ENCODE data around the gene CDH13.

The CDH13 gene

GRCh38 chr16:82594114-82594513 lies 32.7 kb upstream of the CDH13 start:
- no peaks in the 10 kb centered on the region for H3K4me1 ChIP-seq
- H3K36me3 ChIP-seq: no peaks in the 10 kb centered on the region
- no peak overlapping the region for H3K4me3 ChIP-seq
- H3K27ac ChIP-seq: no peak overlapping the region
- no peak overlapping the region for H3K9ac ChIP-seq
- no peaks in the 10 kb centered on the region for H4K20me1 ChIP-seq
- no peak for TF ChIP-seq Cebpa-rat (IDR thresholded peaks at IDR 0.05)
- no peak overlapping the region for H3K4me2 ChIP-seq
- 0 out of 22 replicates have a peak, but pooled peaks cover 0 to 3% (median 0%) of the 10 kb centered on the region in 11 experiments for H3K9me3 ChIP-seq (replicated peaks in 1 of 11)
- H3K27me3 ChIP-seq: no peaks in the 10 kb centered on the region

- H3K27ac ChIP-seq: no peak overlapping the region
- no peak overlapping the region for H3K9ac ChIP-seq
- peaks cover 0 to 14% (median 0%) of the 10 kb centered on the region in 11 experiments; a peak in 4 of 22 replicates for H3K9me3 ChIP-seq (replicated peaks in 1 of 11)
- H3K4me1 ChIP-seq: no peaks in the 10 kb centered on the region
- H3K36me3 ChIP-seq: no peaks in the 10 kb centered on the region
- H3K4me3 ChIP-seq: no peak overlapping the region
- H3K4me2 ChIP-seq: no peak overlapping the region
- no peaks in the 10 kb centered on the region for H3K27me3 ChIP-seq
- no peak for TF ChIP-seq Cebpa-rat (IDR thresholded peaks at IDR 0.05)
- H4K20me1 ChIP-seq: no peaks in the 10 kb centered on the region
Observed at GRCh38 chr16:82598771-82599170, 28.0 kb upstream of the CDH13 start.

GRCh38 chr16:82601989-82602640 lies 24.7 kb upstream of the CDH13 start:
- Histone ChIP-seq H3K4me2 (no peak overlapping the region), H3K4me3 (no peak overlapping the region), H3K9me3 (replicated peaks in 1 of 11) (peaks cover 0 to 14% (median 0%) of the 10 kb centered on the region in 11 experiments; a peak in 4 of 22 replicates), H3K4me1 (no peaks in the 10 kb centered on the region), H4K20me1 (no peaks in the 10 kb centered on the region), H3K27ac (no peak overlapping the region), H3K36me3 (no peaks in the 10 kb centered on the region), H3K9ac (no peak overlapping the region), H3K27me3 (no peaks in the 10 kb centered on the region)
- TF ChIP-seq Cebpa-rat (IDR thresholded peaks at IDR 0.05): no peak

- peaks cover 0 to 14% (median 0%) of the 10 kb centered on the region in 11 experiments; a peak in 4 of 22 replicates for H3K9me3 ChIP-seq (replicated peaks in 1 of 11)
- H3K36me3 ChIP-seq: no peaks in the 10 kb centered on the region
- no peak overlapping the region for H3K27ac ChIP-seq
- H3K9ac ChIP-seq: no peak overlapping the region
- no peaks in the 10 kb centered on the region for H3K27me3 ChIP-seq
- no peak overlapping the region for H3K4me3 ChIP-seq
- no peaks in the 10 kb centered on the region for H3K4me1 ChIP-seq
- no peaks in the 10 kb centered on the region for H4K20me1 ChIP-seq
- TF ChIP-seq Cebpa-rat (IDR thresholded peaks at IDR 0.05): no peak
- no peak overlapping the region for H3K4me2 ChIP-seq
Observed at GRCh38 chr16:82603784-82604411, 22.9 kb upstream of the CDH13 start.

GRCh38 chr16:82605076-82605475 lies 21.7 kb upstream of the CDH13 start:
- Histone ChIP-seq H3K4me3 (no peak overlapping the region), H3K4me1 (no peaks in the 10 kb centered on the region), H3K36me3 (no peaks in the 10 kb centered on the region), H3K27ac (no peak overlapping the region), H3K9me3 (replicated peaks in 1 of 11) (peaks cover 0 to 12% (median 0%) of the 10 kb centered on the region in 11 experiments; a peak in 3 of 22 replicates), H3K27me3 (no peaks in the 10 kb centered on the region), H4K20me1 (no peaks in the 10 kb centered on the region), H3K4me2 (no peak overlapping the region), H3K9ac (no peak overlapping the region)
- no peak for TF ChIP-seq Cebpa-rat (IDR thresholded peaks at IDR 0.05)

- Histone ChIP-seq H3K4me1 (no peaks in the 10 kb centered on the region), H3K9me3 (replicated peaks in 1 of 11) (peaks cover 0 to 3% (median 0%) of the 10 kb centered on the region in 11 experiments; a peak in 1 of 22 replicates), H3K9ac (no peak overlapping the region), H3K27ac (no peak overlapping the region), H3K4me3 (no peak overlapping the region), H3K27me3 (no peaks in the 10 kb centered on the region), H3K4me2 (no peak overlapping the region), H3K36me3 (no peaks in the 10 kb centered on the region), H4K20me1 (no peaks in the 10 kb centered on the region)
- no peak for TF ChIP-seq Cebpa-rat (IDR thresholded peaks at IDR 0.05)
Observed at GRCh38 chr16:82605863-82606620, 20.7 kb upstream of the CDH13 start.

GRCh38 chr16:82609140-82609539 lies 17.6 kb upstream of the CDH13 start:
- Histone ChIP-seq H3K4me1 (no peaks in the 10 kb centered on the region; a peak in 1 of 20 replicates), H4K20me1 (no peaks in the 10 kb centered on the region), H3K36me3 (no peaks in the 10 kb centered on the region), H3K27ac (no peak overlapping the region), H3K27me3 (no peaks in the 10 kb centered on the region), H3K9ac (no peak overlapping the region), H3K9me3 (replicated peaks in 1 of 11) (no peaks in the 10 kb centered on the region), H3K4me2 (no peak overlapping the region), H3K4me3 (no peak overlapping the region)
- TF ChIP-seq Cebpa-rat (IDR thresholded peaks at IDR 0.05): no peak

- no peak for TF ChIP-seq Cebpa-rat (IDR thresholded peaks at IDR 0.05)
- Histone ChIP-seq H3K4me2 (no peak overlapping the region), H3K9ac (no peak overlapping the region), H3K36me3 (no peaks in the 10 kb centered on the region), H3K27ac (no peak overlapping the region), H3K4me3 (no peak overlapping the region), H3K27me3 (no peaks in the 10 kb centered on the region), H3K9me3 (replicated peaks in 1 of 11) (no peaks in the 10 kb centered on the region), H3K4me1 (no peaks in the 10 kb centered on the region; a peak in 1 of 20 replicates), H4K20me1 (no peaks in the 10 kb centered on the region)
Observed at GRCh38 chr16:82612263-82612662, 14.5 kb upstream of the CDH13 start.

- Histone ChIP-seq H3K36me3 (no peaks in the 10 kb centered on the region), H3K9ac (no peak overlapping the region), H3K4me3 (no peak overlapping the region), H3K4me1 (no peaks in the 10 kb centered on the region; a peak in 1 of 20 replicates), H3K27ac (no peak overlapping the region), H3K9me3 (replicated peaks in 1 of 11) (no peaks in the 10 kb centered on the region), H4K20me1 (no peaks in the 10 kb centered on the region), H3K4me2 (no peak overlapping the region), H3K27me3 (no peaks in the 10 kb centered on the region)
- no peak for TF ChIP-seq Cebpa-rat (IDR thresholded peaks at IDR 0.05)
Observed at GRCh38 chr16:82616356-82616755, 10.4 kb upstream of the CDH13 start.

Data from BLaER1 treated with 17β-estradiol and CSF1 and Interleukin-3, amounts not matched to agents 10 nM and 100 nM (cell line).